ENCODE results near the gene PHOSPHO2.

The PHOSPHO2 gene, protein sequence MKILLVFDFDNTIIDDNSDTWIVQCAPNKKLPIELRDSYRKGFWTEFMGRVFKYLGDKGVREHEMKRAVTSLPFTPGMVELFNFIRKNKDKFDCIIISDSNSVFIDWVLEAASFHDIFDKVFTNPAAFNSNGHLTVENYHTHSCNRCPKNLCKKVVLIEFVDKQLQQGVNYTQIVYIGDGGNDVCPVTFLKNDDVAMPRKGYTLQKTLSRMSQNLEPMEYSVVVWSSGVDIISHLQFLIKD

DNA sequence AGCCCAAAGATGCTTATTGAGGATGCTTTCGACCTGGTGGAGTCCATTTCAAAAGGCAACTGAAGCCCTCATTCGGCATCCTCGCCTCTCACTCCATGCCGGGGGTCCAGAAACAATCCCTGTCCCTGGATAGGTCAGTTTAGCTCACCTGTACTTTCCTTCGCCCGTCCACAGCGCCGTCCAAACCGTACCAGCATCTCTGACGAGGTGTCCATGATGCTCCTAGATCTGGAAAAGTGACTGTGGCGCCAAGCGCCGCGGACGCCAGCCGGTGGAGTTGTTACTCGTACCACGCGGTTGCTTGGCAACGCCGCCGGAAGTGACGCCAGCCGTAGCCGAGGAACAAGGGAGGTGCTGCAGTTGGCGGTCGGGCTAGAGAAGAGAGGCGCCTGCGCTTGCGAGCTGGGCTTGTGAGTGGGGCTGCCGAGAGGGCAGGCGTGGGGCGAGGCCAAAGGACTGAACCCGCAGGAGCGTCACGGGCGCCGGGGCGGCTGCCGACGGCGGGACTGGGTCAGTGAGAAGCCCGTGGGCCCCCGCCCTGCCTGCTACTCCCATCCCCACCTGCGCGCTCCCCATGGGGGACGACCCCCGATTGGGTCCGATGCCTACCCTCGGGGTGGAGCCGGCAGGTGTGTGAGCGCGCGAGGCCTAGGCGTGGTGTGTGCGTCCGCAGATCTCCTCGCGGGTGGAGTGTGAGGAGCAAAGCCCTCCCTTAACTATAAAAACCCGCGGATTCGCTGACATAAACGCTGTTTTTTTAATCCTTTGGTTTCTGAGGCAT, at the start of gene PHOSPHO2, which contains the start of gene CFAP210:
Gene PHOSPHO2 (plus strand): TSS at position 357 of the 781 bp plus-strand sequence. CDS start 6,503 bp downstream, outside the sequence.
Gene CFAP210 (minus strand): TSS at position 293 of the 781 bp plus-strand sequence. CDS start 78 bp downstream, at position 215.
- H3K9ac ChIP-seq (ENCODE audit: low read length): peak within 1 kb of the TSS; percentile 88
- H3K27me3 ChIP-seq (ENCODE audit: control insufficient read depth, insufficient read depth, low read length): no peaks in the 10 kb centered on the region
- H3K4me1 ChIP-seq (ENCODE audit: control insufficient read depth, insufficient read depth, low read length): peaks cover 5% of the 10 kb centered on the region
- H3K36me3 ChIP-seq (ENCODE audit: control insufficient read depth, insufficient read depth, low read length): no peaks in the 10 kb centered on the region
- peak within 1 kb of the TSS; percentile 92 for H3K4me3 ChIP-seq (ENCODE audit: low read length)
- H3K27ac ChIP-seq (ENCODE audit: low read depth, low read length): peak within 1 kb of the TSS; percentile 93

DNA sequence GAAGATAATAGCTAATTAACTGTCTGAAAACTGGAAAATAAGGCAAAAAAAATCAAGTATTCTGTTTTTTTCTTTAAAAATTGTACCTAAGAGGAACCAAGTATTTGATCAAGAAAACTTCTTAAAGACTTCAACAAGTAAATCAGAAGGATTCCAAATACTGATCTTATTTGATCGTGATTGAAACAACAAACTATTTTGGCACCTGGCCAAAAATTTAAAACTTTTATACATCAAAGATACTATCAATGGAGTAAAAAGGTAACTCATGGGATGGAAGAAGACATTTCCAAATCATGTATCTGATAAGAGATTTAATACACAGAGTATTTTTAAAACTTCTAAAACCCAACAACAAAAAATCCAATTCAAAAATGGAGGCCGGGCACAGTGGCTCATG, 46.8 kb upstream of the PHOSPHO2 start:
- H3K4me3 ChIP-seq (ENCODE audit: low read length): no peak overlapping the region
- no peaks in the 10 kb centered on the region for H3K36me3 ChIP-seq (ENCODE audit: control insufficient read depth, insufficient read depth, low read length)
- H3K9ac ChIP-seq (ENCODE audit: low read length): no peak overlapping the region
- no peaks in the 10 kb centered on the region for H3K4me1 ChIP-seq (ENCODE audit: control insufficient read depth, insufficient read depth, low read length)
- H3K27ac ChIP-seq (ENCODE audit: low read depth, low read length): no peak overlapping the region
- H3K27me3 ChIP-seq (ENCODE audit: control insufficient read depth, insufficient read depth, low read length): no peaks in the 10 kb centered on the region

DNA sequence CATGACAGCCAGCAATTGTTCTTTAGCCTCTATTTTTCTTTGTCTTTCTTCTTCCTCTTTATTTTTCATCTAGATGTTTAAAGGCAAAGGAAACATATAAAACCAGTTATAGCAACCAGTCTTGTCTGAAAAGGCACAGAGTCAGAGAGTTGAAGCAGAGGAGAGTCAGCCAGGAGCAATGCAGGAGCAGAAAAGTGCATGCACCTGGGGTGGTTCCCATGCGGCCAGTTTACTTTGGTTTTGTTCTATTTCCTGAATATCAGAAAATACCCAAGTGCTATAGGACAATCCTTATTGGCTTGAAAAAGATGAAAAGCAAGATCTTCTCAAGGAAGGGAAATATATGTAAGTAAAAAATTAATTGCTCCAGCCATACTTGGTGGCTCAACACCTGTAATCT, 45.0 kb upstream of the PHOSPHO2 start:
- H3K36me3 ChIP-seq (ENCODE audit: control insufficient read depth, insufficient read depth, low read length): no peaks in the 10 kb centered on the region
- H3K27ac ChIP-seq (ENCODE audit: low read depth, low read length): no peak overlapping the region

DNA sequence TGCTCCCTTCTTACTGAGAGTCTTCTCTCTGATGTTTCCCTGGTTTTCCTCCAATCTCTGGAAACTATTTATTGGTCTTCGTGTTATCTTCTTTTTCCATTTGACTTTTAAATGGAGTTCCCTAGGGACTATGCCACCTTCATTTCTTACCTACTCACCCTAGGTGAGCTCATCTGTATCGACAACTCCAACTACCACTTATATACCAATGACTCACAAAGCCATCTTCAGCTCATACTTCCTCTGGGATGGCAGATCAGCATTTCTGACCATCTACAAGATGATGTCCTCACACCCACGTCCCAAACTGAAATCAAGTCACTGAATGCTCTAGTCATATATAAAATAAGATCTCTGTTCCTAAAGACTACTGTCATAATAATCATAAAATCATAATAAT, 40.6 kb upstream of the PHOSPHO2 start:
- Histone ChIP-seq H3K27me3 (ENCODE audit: control insufficient read depth, insufficient read depth, low read length) (no peaks in the 10 kb centered on the region), H3K36me3 (ENCODE audit: control insufficient read depth, insufficient read depth, low read length) (no peaks in the 10 kb centered on the region), H3K9ac (ENCODE audit: low read length) (no peak overlapping the region), H3K4me1 (ENCODE audit: control insufficient read depth, insufficient read depth, low read length) (no peaks in the 10 kb centered on the region), H3K27ac (ENCODE audit: low read depth, low read length) (no peak overlapping the region), H3K4me3 (ENCODE audit: low read length) (no peak overlapping the region)

More for the DNA sequence above, 45.0 kb upstream of the PHOSPHO2 start:
- Histone ChIP-seq H3K9ac (ENCODE audit: low read length) (no peak overlapping the region), H3K4me3 (ENCODE audit: low read length) (no peak overlapping the region), H3K4me1 (ENCODE audit: control insufficient read depth, insufficient read depth, low read length) (no peaks in the 10 kb centered on the region), H3K27me3 (ENCODE audit: control insufficient read depth, insufficient read depth, low read length) (no peaks in the 10 kb centered on the region)

DNA sequence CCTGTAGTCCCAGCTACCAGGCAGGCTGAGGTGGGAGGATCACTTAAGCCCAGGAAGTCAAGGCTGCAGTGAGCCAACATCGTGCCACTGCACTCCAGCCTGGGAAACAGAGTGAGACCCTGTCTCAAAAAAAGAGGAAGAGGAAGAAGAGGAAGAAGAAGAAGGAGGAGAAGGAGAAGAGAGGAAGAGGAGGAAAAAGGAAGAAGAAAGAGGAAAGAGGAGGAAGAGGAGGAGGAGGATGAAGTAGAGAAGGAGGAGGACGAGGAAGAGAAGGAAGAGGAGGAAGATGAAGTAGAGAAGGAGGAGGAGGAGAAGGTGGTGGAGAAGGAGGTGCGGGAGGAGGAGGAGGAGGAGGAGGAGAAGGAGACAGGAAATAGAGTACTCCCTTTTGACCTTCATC, 38.1 kb upstream of the PHOSPHO2 start:
- Histone ChIP-seq H3K4me3 (ENCODE audit: low read length) (no peak overlapping the region), H3K36me3 (ENCODE audit: control insufficient read depth, insufficient read depth, low read length) (no peaks in the 10 kb centered on the region), H3K27ac (ENCODE audit: low read depth, low read length) (no peak overlapping the region), H3K27me3 (ENCODE audit: control insufficient read depth, insufficient read depth, low read length) (no peaks in the 10 kb centered on the region), H3K9ac (ENCODE audit: low read length) (no peak overlapping the region), H3K4me1 (ENCODE audit: control insufficient read depth, insufficient read depth, low read length) (no peaks in the 10 kb centered on the region)

DNA sequence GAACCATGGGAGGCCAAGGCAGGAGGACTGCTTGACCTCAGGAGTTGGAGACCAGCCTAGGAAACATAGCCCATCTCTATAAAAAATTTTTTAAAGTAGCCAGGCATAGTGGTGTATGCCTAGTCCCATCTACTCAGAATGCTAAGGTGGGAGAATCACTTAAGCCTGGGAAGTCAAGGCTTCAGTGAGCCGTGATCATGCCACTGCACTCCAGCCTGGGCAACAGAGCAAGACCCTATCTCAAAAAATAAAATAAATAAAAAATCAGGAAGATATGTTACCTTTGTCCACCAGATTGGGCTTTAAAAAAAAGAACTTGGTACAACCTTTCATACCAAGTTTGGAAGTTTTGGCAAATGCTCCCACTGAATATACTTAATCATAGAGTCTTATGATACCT, 35.4 kb upstream of the PHOSPHO2 start:
- no peak overlapping the region for H3K9ac ChIP-seq (ENCODE audit: low read length)
- no peak overlapping the region for H3K27ac ChIP-seq (ENCODE audit: low read depth, low read length)
- H3K36me3 ChIP-seq (ENCODE audit: control insufficient read depth, insufficient read depth, low read length): no peaks in the 10 kb centered on the region
- H3K4me3 ChIP-seq (ENCODE audit: low read length): no peak overlapping the region
- no peaks in the 10 kb centered on the region for H3K27me3 ChIP-seq (ENCODE audit: control insufficient read depth, insufficient read depth, low read length)
- no peaks in the 10 kb centered on the region for H3K4me1 ChIP-seq (ENCODE audit: control insufficient read depth, insufficient read depth, low read length)

DNA sequence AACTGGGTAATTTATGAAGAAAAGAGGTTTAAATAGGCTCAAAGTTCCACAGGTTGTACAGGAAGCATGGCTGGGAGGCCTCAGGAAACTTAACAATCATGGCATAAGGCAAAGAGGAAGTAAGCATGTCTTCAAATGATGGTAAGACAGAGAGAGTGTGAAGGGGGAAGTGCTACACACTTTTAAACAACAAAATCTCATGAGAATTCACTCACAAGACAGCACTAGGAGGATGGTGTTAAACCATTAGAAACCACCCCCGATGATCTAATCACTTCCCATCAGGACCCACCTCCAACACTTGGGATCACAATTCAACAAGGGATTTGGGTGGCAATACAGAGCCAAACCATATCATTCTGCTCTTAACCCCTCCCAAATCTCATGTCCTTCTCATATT, 34.9 kb upstream of the PHOSPHO2 start:
- Histone ChIP-seq H3K36me3 (ENCODE audit: control insufficient read depth, insufficient read depth, low read length) (no peaks in the 10 kb centered on the region), H3K9ac (ENCODE audit: low read length) (no peak overlapping the region), H3K27me3 (ENCODE audit: control insufficient read depth, insufficient read depth, low read length) (no peaks in the 10 kb centered on the region), H3K4me3 (ENCODE audit: low read length) (no peak overlapping the region), H3K4me1 (ENCODE audit: control insufficient read depth, insufficient read depth, low read length) (no peaks in the 10 kb centered on the region), H3K27ac (ENCODE audit: low read depth, low read length) (no peak overlapping the region)

DNA sequence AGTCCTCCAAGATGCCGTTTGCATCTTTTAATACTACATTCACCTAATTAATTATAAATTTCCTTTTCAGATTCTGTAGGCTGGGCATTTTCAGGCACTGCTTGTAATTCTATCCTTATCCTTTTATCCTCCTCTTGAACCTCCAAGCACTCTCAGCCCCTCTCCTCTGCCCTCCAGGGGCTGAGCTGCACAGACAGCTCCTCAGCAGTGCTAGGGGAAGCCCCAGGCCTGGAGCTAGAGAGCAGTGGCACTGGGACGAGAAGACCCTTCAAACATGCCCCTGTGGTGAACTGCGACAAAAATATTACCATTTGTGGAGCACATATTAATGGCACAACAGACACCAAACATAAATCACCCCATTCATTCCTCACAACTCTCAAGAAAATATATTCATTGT, 33.0 kb upstream of the PHOSPHO2 start:
- no peak overlapping the region for H3K9ac ChIP-seq (ENCODE audit: low read length)
- no peak overlapping the region for H3K27ac ChIP-seq (ENCODE audit: low read depth, low read length)
- H3K27me3 ChIP-seq (ENCODE audit: control insufficient read depth, insufficient read depth, low read length): no peaks in the 10 kb centered on the region
- no peaks in the 10 kb centered on the region for H3K4me1 ChIP-seq (ENCODE audit: control insufficient read depth, insufficient read depth, low read length)
- no peak overlapping the region for H3K4me3 ChIP-seq (ENCODE audit: low read length)
- no peaks in the 10 kb centered on the region for H3K36me3 ChIP-seq (ENCODE audit: control insufficient read depth, insufficient read depth, low read length)

DNA sequence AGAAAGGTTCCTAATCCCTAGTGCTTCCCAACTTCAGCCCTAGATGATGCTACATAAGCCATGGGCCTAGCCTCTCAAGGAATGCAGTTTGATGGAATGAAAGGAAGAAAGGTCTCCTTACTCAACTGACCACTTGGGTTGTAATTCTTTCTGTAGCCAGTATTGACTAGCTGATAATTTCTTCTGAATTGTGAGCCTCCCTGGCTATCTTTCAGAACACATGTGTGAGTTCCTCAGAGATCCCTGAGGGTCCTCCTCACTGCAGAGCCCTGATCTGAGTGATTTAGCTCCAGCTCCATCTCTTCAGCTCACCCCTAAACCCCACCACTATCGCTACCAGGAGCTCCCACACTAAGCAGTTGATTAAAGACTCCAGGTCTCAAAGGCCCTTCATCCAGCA, 31.5 kb upstream of the PHOSPHO2 start:
- H3K9ac ChIP-seq (ENCODE audit: low read length): no peak overlapping the region
- no peak overlapping the region for H3K27ac ChIP-seq (ENCODE audit: low read depth, low read length)
- H3K27me3 ChIP-seq (ENCODE audit: control insufficient read depth, insufficient read depth, low read length): no peaks in the 10 kb centered on the region
- no peaks in the 10 kb centered on the region for H3K36me3 ChIP-seq (ENCODE audit: control insufficient read depth, insufficient read depth, low read length)
- H3K4me3 ChIP-seq (ENCODE audit: low read length): no peak overlapping the region
- no peaks in the 10 kb centered on the region for H3K4me1 ChIP-seq (ENCODE audit: control insufficient read depth, insufficient read depth, low read length)

DNA sequence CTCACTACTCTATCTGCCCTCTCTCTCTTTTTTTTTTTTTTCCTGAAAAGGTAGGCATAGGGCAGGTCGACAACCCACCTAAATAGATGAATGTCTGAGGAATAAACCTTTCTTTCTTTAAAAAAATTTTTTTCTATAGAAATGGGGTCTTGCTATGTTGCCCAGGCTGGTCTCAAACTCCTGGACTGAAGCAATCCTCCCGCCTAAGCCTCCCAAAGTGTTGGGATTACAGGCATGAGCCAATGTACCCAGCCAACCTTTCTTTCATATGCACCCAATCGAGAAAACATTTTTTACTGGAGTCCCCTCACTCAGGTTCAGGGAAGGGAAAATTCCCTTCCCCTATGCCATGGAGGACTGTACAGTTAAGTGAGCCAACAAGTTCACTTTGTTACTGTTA, 31.0 kb upstream of the PHOSPHO2 start:
- Histone ChIP-seq H3K27ac (ENCODE audit: low read depth, low read length) (no peak overlapping the region), H3K27me3 (ENCODE audit: control insufficient read depth, insufficient read depth, low read length) (no peaks in the 10 kb centered on the region), H3K4me3 (ENCODE audit: low read length) (no peak overlapping the region), H3K36me3 (ENCODE audit: control insufficient read depth, insufficient read depth, low read length) (no peaks in the 10 kb centered on the region), H3K4me1 (ENCODE audit: control insufficient read depth, insufficient read depth, low read length) (no peaks in the 10 kb centered on the region), H3K9ac (ENCODE audit: low read length) (no peak overlapping the region)

DNA sequence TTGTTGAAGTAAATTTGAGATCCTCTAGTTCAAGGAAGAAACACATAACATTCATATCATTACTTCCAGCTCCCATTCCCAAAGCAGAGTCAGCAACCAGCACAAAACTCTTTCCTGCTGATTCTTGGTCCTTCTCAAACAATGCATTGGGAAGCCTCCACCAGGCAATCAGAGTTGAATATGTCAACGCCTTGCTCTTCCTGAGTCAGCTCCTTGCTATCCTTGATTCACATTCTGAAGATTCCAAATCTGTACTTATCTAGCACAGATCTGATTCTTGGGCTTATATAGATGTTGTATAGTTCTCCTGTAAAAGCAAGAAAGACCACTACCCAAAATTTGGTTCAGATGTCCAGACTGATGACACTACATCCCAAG, 29.7 kb upstream of the PHOSPHO2 start:
- Histone ChIP-seq H3K9ac (ENCODE audit: low read length) (no peak overlapping the region), H3K27me3 (ENCODE audit: control insufficient read depth, insufficient read depth, low read length) (no peaks in the 10 kb centered on the region), H3K4me1 (ENCODE audit: control insufficient read depth, insufficient read depth, low read length) (no peaks in the 10 kb centered on the region), H3K36me3 (ENCODE audit: control insufficient read depth, insufficient read depth, low read length) (no peaks in the 10 kb centered on the region), H3K27ac (ENCODE audit: low read depth, low read length) (no peak overlapping the region), H3K4me3 (ENCODE audit: low read length) (no peak overlapping the region)

DNA sequence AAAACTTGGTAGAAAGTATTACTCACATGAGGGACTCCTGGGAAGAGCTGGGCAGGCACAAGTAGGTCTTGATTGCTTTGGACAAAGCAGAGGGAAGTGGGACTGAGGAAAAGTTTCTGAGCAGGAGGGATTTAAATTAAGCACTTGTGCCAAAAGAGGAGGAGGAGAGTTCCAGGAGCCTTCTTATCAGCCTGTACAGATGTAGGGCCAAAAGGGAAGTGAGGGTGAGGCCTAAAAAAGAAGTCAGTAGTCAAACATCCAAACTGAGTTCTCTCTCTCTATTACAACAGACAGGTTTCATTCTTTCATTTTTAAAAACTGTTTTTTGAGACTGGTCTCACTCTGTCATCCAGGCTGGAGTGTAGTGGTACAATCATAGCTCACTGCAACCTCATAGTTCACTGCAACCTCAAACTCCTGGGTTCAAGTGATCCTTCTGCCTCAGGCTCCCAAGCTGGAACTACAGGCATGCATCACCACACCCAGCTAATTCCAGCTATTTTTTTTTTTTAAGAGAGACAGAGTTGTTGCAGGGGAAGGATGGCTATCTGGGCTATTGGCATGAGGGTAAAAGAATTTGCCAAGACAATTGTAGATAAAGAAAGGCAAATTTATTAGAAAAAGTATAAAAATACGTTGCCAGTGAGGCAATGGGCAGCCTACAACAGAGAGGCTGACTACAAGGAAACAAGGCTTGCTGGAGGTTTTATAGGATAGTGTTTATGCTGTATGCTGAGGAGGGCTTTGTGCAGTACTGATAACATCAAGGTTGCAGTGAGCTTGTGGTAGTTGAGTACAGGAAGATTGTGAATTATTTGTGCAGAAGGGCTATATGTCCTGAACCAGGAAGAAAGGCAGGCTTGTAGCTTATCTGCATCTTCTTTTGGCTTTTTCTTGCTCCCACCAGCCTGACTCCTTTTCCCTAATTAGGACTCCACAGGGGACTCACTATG, 29.0 kb upstream of the PHOSPHO2 start:
- H3K27ac ChIP-seq (ENCODE audit: low read depth, low read length): no peak overlapping the region
- no peaks in the 10 kb centered on the region for H3K27me3 ChIP-seq (ENCODE audit: control insufficient read depth, insufficient read depth, low read length)
- no peaks in the 10 kb centered on the region for H3K4me1 ChIP-seq (ENCODE audit: control insufficient read depth, insufficient read depth, low read length)
- no peak overlapping the region for H3K9ac ChIP-seq (ENCODE audit: low read length)
- H3K4me3 ChIP-seq (ENCODE audit: low read length): no peak overlapping the region
- no peaks in the 10 kb centered on the region for H3K36me3 ChIP-seq (ENCODE audit: control insufficient read depth, insufficient read depth, low read length)
